Astrocyte (in vitro differentiated cells and primary cell): Measurements from ENCODE around the gene RECQL5.
"Not testable (repeated sequence)": the region's sequence is repeated elsewhere in the genome, so short reads cannot be mapped to it uniquely, and the experiment has no call there.

Experiments
- CTCF ChIP-seq: IDR thresholded peaks from 2 replicates; pipeline ENCODE4 v1.5.1; 2011; ENCODE audit warnings: low read depth, mild to moderate bottlenecking, inconsistent platforms, low read length, moderate library complexity; ENCODE audit not compliant: insufficient read depth
- EZH2 ChIP-seq: IDR thresholded peaks from 2 replicates; pipeline ENCODE4 v1.6.1; 2012; ENCODE audit warnings: mild to moderate bottlenecking, low read length, inconsistent platforms; ENCODE audit not compliant: insufficient read depth

DNA sequence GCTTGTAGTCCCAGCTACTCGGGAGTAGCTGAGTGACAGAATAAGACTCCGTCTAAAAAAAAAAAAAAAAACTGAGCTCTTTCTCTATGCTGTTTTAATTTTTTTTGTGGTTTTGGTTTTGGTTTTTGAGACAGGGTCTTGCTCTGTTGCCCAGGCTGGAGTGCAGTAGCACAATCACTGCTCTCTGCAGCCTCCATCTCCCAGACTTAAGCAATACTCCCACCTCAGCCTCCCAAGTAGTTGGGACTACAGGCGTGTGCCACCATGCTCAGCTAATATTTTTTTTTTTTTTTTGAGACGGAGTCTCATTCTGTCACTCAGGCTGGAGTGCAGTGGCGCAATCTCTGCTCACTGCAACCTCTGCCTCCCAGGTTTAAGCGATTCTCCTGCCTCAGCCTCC, 83.8 kb downstream of the RECQL5 start:
- not testable (repeated sequence) for TF ChIP-seq CTCF, EZH2
